Left renal pelvis (tissue), 4 donors: ENCODE data around the gene ACAA1. TPM values are rescaled to one million over a fixed set of nuclear protein-coding genes. Genes with fewer than 3 reads are reported as not detected.

Source experiments
- DNase-seq, 4 donors: peaks; one replicate each; pipeline ENCODE4 v3.0.0-alpha.2; 2013; ENCODE audit warnings: low read depth in 4 of 4, low spot score in 3 of 4
- polyA plus RNA-seq, 4 donors: library from polyadenylated mRNA; unstranded; fragments of 120-200 nt; gene quantifications; one replicate each; pipeline ENCODE4 v1.2.1, GENCODE V29; 2013; ENCODE audit not compliant: insufficient read length in 4 of 4

The ACAA1 gene
- polyA plus RNA-seq, 4 donors: 42.3 to 142 (median 114) TPM

- no peak for DNase-seq
Observed at GRCh38 chr3:38120693-38121450, 16.1 kb downstream of the ACAA1 start.

- DNase-seq: no peak
Observed at GRCh38 chr3:38119821-38120692, 16.9 kb downstream of the ACAA1 start.

GRCh38 chr3:38119248-38119544 is 17.7 kb downstream of the ACAA1 start:
- no peak for DNase-seq

GRCh38 chr3:38118421-38119247 is 18.3 kb downstream of the ACAA1 start:
- no peak for DNase-seq

GRCh38 chr3:38117748-38118420 is 19.0 kb downstream of the ACAA1 start:
- no peak for DNase-seq

- DNase-seq: no peak
Observed at GRCh38 chr3:38117163-38117716, 19.7 kb downstream of the ACAA1 start.

- DNase-seq: no peak
Observed at GRCh38 chr3:38116471-38117162, 20.3 kb downstream of the ACAA1 start.

- DNase-seq: no peak
Observed at GRCh38 chr3:38115645-38116427, 21.1 kb downstream of the ACAA1 start.

- DNase-seq: no peak
Observed at GRCh38 chr3:38114875-38115644, 21.9 kb downstream of the ACAA1 start.

- DNase-seq: no peak
Observed at GRCh38 chr3:38114052-38114874, 22.7 kb downstream of the ACAA1 start.

GRCh38 chr3:38112378-38112761 is 24.6 kb downstream of the ACAA1 start:
- DNase-seq: no peak

- no peak for DNase-seq
Observed at GRCh38 chr3:38111696-38112377, 25.1 kb downstream of the ACAA1 start.

GRCh38 chr3:38111201-38111600 is 25.7 kb downstream of the ACAA1 start:
- no peak for DNase-seq

GRCh38 chr3:38110314-38111050 is 26.4 kb downstream of the ACAA1 start:
- DNase-seq: no peak

- no peak for DNase-seq
Observed at GRCh38 chr3:38109580-38110313, 27.2 kb downstream of the ACAA1 start.
